Measurements from ENCODE around the gene RNF126.
"Not testable (repeated sequence)": the region's sequence is repeated elsewhere in the genome, so short reads cannot be mapped to it uniquely, and the experiment has no call there.

RNF126 gene

DNA sequence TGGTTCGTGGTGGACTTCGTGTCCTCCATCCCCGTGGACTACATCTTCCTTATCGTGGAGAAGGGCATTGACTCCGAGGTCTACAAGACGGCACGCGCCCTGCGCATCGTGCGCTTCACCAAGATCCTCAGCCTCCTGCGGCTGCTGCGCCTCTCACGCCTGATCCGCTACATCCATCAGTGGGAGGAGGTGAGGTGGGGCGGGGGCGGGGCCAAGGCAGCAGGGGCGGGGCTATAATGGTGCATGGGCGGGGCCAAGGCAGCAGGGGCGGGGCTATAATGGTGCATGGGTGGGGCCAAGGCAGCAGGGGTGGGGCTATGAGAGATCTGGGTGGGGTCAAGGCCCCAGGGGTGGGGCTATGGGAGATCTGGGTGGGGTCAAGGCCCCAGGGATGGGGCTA is 59.2 kb downstream of the RNF126 start:
- not testable (repeated sequence) for H3K27me3 Mint-ChIP-seq; H3K36me3 Mint-ChIP-seq; H3K4me3 Mint-ChIP-seq; H3K4me1 Mint-ChIP-seq; H3K9me3 Mint-ChIP-seq; H3K27ac Mint-ChIP-seq; DNase-seq (ENCODE audit: low spot score in 2 of 2)
- peak; percentile 55 for ATAC-seq (ENCODE audit: low read depth)

DNA sequence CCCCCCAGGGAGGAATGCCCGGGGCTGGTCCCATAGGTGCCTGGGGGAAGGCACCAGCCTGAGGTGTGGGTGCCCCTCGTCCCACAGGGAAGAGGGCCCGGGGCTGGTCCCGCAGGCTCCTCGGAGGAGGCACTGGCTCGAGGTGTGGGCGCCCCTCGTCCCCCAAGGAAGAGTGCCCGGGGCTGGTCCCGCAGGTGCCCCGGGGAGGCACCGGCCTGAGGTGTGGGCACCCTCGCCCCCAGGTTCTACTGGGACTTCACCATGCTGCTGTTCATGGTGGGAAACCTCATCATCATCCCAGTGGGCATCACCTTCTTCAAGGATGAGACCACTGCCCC is 59.7 kb downstream of the RNF126 start:
- H3K27me3 Mint-ChIP-seq; H3K4me1 Mint-ChIP-seq; H3K4me3 Mint-ChIP-seq; DNase-seq (ENCODE audit: low spot score in 2 of 2); H3K27ac Mint-ChIP-seq; ATAC-seq (ENCODE audit: low read depth); H3K36me3 Mint-ChIP-seq; H3K9me3 Mint-ChIP-seq: not testable (repeated sequence)

DNA sequence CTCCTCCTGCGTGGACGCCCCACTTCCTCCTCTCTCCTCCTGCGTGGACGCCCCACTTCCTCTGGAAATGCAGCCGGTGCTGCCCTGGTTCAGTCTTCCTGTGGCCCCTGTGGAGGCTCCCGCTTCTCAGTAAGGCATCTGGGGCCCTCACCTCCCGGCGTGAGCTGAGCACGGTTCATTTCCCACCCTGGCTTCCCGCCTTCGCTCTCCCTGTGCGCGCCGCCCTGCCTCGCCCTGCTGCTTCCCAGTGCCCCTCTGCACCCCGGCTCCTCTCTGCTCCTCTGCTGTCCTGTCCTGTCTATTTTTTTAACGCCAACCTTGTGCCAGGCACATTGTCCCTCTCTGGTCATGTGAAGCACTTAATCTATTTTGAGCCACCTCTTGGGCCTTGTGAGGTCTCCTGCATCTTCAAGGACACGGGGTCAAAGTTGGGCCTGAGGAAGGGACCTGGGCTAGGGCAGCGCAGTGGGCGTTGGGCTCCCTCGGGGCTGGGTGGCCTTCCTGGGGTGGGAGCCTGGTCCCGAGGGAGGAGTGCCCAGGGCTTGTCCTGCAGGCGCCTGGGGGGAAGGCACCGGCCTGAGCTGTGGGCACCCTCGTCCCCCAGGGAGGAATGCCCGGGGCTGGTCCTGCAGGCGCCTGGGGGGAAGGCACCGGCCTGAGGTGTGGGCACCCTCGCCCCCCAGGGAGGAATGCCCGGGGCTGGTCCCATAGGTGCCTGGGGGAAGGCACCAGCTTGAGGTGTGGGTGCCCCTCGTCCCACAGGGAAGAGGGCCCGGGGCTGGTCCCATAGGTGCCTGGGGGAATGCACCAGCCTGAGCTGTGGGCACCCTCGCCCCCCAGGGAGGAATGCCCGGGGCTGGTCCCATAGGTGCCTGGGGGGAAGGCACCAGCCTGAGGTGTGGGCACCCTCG is 60.4 kb downstream of the RNF126 start:
- ATAC-seq (ENCODE audit: low read depth): no peak
- no peak overlapping the region for H3K27ac Mint-ChIP-seq

DNA sequence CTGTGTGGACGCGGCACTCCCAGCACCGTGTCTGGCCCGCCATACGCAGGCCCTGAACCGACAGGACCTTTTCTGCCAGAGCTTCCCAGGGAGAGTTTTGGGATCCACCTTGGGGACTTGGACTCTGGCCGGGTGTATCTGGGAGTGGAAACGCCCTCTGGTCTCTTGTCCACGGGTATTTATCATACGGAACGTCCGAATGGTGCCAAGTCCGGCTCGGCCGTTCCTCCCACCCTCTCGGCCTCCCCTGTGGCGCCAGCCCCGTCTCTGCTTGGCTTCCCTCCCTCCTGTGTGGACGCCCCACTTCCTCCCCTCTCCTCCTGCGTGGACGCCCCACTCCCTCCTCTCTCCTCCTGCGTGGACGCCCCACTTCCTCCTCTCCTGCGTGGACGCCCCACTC is 61.2 kb downstream of the RNF126 start:
- Mint-ChIP-seq H3K36me3 (peaks cover 4% of the 10 kb centered on the region), H3K4me1 (peaks cover 2% of the 10 kb centered on the region), H3K4me3 (no peak overlapping the region), H3K27ac (no peak overlapping the region), H3K27me3 (peaks cover 4% of the 10 kb centered on the region), H3K9me3 (peaks cover 4% of the 10 kb centered on the region)
- ATAC-seq (ENCODE audit: low read depth): no peak
- DNase-seq (ENCODE audit: low spot score in 2 of 2): no peak

More for the DNA sequence above, 60.4 kb downstream of the RNF126 start:
- peaks cover 4% of the 10 kb centered on the region for H3K27me3 Mint-ChIP-seq
- H3K4me3 Mint-ChIP-seq: no peak overlapping the region
- H3K4me1 Mint-ChIP-seq: peaks cover 2% of the 10 kb centered on the region
- peaks cover 4% of the 10 kb centered on the region for H3K9me3 Mint-ChIP-seq
- peaks cover 4% of the 10 kb centered on the region for H3K36me3 Mint-ChIP-seq
- DNase-seq (ENCODE audit: low spot score in 2 of 2): no peak

DNA sequence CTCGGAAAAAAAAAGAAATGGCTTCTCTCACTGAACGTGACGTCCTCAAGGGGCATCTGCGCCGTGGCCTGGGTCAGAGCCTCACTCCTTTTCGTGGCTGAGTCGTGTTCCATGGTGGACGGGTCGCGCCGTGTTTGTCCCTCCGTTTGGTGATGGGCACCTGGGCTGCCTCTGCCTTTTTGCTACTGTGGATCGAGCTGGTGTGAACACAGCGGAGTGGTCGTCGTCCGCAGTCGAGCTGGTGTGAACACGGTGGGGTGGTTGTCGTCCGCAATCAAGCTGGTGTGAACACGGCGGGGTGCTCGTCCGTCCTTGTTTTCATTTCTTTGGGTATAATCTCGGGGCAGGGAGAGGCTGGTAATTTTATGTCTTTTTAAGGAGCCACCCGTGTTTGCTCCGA is 61.7 kb downstream of the RNF126 start:
- H3K4me1 Mint-ChIP-seq: peaks cover 2% of the 10 kb centered on the region
- H3K4me3 Mint-ChIP-seq: no peak overlapping the region
- no peak overlapping the region for H3K27ac Mint-ChIP-seq
- peaks cover 4% of the 10 kb centered on the region for H3K9me3 Mint-ChIP-seq
- peaks cover 4% of the 10 kb centered on the region for H3K27me3 Mint-ChIP-seq
- DNase-seq (ENCODE audit: low spot score in 2 of 2) (no peak), ATAC-seq (ENCODE audit: low read depth) (no peak)
- peaks cover 4% of the 10 kb centered on the region for H3K36me3 Mint-ChIP-seq
